Activated CD8-positive, alpha-beta T cell treated with anti-CD3 and anti-CD28 coated beads for 36 hours (primary cell): ENCODE results near the gene OBSCN. TPM values are rescaled to one million over a fixed set of nuclear protein-coding genes. Genes with fewer than 3 reads are reported as not detected.

Experiments
- ATAC-seq: fragments of 200-7000 bp; cut with Tn5 transposase; one replicate; pipeline ENCODE4 v1.10.0; 2021; ENCODE audit warnings: mild to moderate bottlenecking, moderate library complexity
- CTCF ChIA-PET: fragments of 350-600 bp; sonication (Branson Sonifier 250); formaldehyde crosslinking; loops from one replicate; lab custom pipeline; 2021; ENCODE audit warnings: antibody characterized with exemption; lab: Charles Lee
- POLR2A ChIA-PET: fragments of 350-600 bp; sonication (Branson Sonifier 250); formaldehyde crosslinking; loops from one replicate; lab custom pipeline; 2021; ENCODE audit warnings: antibody characterized with exemption; lab: Charles Lee
- DNase-seq: peaks from one replicate; pipeline ENCODE4 v3.0.0-alpha.2; 2020
- H3K27ac Mint-ChIP-seq: one replicate; pipeline ENCODE4 v1.8.0; 2021; ENCODE audit warnings: mild to moderate bottlenecking, mixed read lengths
- H3K27me3 Mint-ChIP-seq: one replicate; pipeline ENCODE4 v1.8.0; 2021; ENCODE audit warnings: mixed read lengths
- H3K36me3 Mint-ChIP-seq: one replicate; pipeline ENCODE4 v1.8.0; 2021; ENCODE audit warnings: low read depth, mixed read lengths
- H3K4me1 Mint-ChIP-seq: one replicate; pipeline ENCODE4 v1.8.0; 2021; ENCODE audit warnings: low read depth, mixed read lengths
- H3K4me3 Mint-ChIP-seq: one replicate; pipeline ENCODE4 v1.8.0; 2021; ENCODE audit warnings: mild to moderate bottlenecking, moderate library complexity, mixed read lengths
- H3K9me3 Mint-ChIP-seq: one replicate; pipeline ENCODE4 v1.8.0; 2021; ENCODE audit warnings: mixed read lengths
- intact Hi-C: fragments of 100-400 bp; cut with micrococcal nuclease; formaldehyde crosslinking; loops from one replicate; pipeline ENCODE4 v1.10.0; 2022
- total RNA-seq, 2 experiments: library from RNA; stranded (reverse); gene quantifications; one replicate each; pipeline ENCODE4 v1.2.3, GENCODE V29; 2021
- TF ChIP-seq, protein P1 (sequence below): fragments of 200-600 bp; IDR thresholded peaks from one replicate; pipeline ENCODE4 v1.8.0; 2022; ENCODE audit warnings: antibody characterized with exemption, mild to moderate bottlenecking

The OBSCN gene
- total RNA-seq, 2 experiments from 2014 or later = 21.6 to 23.7 TPM

DNA sequence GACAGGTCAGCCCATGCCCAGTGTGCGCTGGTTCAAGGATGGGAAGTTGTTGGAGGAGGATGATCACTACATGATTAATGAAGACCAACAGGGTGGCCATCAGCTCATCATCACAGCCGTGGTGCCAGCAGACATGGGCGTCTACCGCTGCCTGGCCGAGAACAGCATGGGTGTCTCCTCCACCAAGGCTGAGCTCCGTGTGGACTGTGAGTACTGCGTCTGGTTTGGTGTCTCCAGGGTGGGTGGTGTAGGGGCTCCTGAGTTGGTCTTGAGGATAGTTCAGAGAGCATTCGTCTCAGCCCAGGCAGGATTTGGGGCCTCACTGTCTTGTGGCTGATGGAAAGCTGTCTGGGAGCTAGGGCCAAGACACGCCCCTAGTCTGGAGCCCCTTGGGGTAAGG is 115.6 kb downstream of the OBSCN start:
- ChIA-PET CTCF (no interaction called here), POLR2A (no interaction called here)
- H3K27me3 Mint-ChIP-seq = no peaks in the 10 kb centered on the region
- intact Hi-C loops = no loop called here
- H3K27ac Mint-ChIP-seq = no peak overlapping the region
- no peaks in the 10 kb centered on the region for H3K4me1 Mint-ChIP-seq
- H3K4me3 Mint-ChIP-seq = no peak overlapping the region
- H3K9me3 Mint-ChIP-seq = peaks cover 5% of the 10 kb centered on the region
- ATAC-seq (no peak), DNase-seq (no peak)
- peaks cover 18% of the 10 kb centered on the region for H3K36me3 Mint-ChIP-seq
- TF ChIP-seq, protein P1, sequence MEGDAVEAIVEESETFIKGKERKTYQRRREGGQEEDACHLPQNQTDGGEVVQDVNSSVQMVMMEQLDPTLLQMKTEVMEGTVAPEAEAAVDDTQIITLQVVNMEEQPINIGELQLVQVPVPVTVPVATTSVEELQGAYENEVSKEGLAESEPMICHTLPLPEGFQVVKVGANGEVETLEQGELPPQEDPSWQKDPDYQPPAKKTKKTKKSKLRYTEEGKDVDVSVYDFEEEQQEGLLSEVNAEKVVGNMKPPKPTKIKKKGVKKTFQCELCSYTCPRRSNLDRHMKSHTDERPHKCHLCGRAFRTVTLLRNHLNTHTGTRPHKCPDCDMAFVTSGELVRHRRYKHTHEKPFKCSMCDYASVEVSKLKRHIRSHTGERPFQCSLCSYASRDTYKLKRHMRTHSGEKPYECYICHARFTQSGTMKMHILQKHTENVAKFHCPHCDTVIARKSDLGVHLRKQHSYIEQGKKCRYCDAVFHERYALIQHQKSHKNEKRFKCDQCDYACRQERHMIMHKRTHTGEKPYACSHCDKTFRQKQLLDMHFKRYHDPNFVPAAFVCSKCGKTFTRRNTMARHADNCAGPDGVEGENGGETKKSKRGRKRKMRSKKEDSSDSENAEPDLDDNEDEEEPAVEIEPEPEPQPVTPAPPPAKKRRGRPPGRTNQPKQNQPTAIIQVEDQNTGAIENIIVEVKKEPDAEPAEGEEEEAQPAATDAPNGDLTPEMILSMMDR = no peak

DNA sequence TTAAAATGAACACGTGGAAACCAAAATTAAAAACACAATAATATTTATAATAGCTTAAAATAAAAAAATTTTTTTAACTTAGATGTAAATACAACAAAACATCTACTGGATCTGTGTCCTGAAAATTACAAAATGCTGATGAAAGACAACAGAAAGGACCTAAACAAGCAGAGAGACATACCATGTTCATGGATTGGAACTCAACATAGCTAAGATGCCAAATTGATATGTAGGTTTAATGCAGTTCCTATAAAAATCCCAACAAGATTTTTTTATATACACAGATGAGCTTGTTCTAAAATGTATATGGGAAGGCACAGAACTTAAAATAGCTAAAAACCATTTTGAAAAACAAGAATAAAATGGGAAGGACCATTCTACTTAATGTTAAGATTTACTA is 117.4 kb downstream of the OBSCN start:
- no peak for DNase-seq
- ChIA-PET POLR2A (no interaction called here), CTCF (interaction anchor here (0.6 kb wide), 2 partner anchors 826 to 868 kb away, joined by 3 read pairs; no protein-coding TSS in a partner anchor)
- Mint-ChIP-seq H3K4me3 (no peak overlapping the region), H3K9me3 (peaks cover 5% of the 10 kb centered on the region), H3K27me3 (no peaks in the 10 kb centered on the region), H3K36me3 (peaks cover 18% of the 10 kb centered on the region), H3K4me1 (no peaks in the 10 kb centered on the region), H3K27ac (no peak overlapping the region)
- intact Hi-C loops = no loop called here
- TF ChIP-seq, protein P1 = no peak
- ATAC-seq = no peak

DNA sequence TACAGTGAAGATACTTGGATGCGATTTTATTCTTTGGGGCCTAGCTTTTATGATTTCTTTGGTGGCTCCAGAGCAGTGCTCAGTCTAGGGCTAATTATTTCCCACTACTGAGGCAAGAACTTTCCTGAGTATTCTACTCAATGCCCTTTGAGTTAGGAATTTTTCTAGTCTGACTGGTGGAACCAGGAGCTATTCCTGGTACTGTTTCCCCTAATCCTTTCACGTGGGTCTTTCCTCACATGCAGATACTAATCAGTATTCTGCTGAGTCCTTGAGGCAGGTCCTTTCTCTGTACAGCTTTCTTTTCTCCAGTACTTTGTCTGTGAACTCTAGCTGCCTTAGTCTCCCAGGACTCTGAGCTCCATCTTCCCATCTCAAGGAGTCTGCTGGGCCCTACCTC is 122.0 kb downstream of the OBSCN start:
- intact Hi-C loops = no loop called here
- ATAC-seq (no peak), DNase-seq (no peak)
- H3K27me3 Mint-ChIP-seq = no peaks in the 10 kb centered on the region
- no peak overlapping the region for H3K27ac Mint-ChIP-seq
- peaks cover 5% of the 10 kb centered on the region for H3K9me3 Mint-ChIP-seq
- POLR2A ChIA-PET = no interaction called here
- no peak overlapping the region for H3K4me3 Mint-ChIP-seq
- TF ChIP-seq, protein P1 = no peak
- CTCF ChIA-PET = interaction anchor here (0.8 kb wide), 1 partner anchor 135 kb away, joined by 3 read pairs; no protein-coding TSS in a partner anchor
- H3K36me3 Mint-ChIP-seq = peaks cover 8% of the 10 kb centered on the region
- no peaks in the 10 kb centered on the region for H3K4me1 Mint-ChIP-seq

DNA sequence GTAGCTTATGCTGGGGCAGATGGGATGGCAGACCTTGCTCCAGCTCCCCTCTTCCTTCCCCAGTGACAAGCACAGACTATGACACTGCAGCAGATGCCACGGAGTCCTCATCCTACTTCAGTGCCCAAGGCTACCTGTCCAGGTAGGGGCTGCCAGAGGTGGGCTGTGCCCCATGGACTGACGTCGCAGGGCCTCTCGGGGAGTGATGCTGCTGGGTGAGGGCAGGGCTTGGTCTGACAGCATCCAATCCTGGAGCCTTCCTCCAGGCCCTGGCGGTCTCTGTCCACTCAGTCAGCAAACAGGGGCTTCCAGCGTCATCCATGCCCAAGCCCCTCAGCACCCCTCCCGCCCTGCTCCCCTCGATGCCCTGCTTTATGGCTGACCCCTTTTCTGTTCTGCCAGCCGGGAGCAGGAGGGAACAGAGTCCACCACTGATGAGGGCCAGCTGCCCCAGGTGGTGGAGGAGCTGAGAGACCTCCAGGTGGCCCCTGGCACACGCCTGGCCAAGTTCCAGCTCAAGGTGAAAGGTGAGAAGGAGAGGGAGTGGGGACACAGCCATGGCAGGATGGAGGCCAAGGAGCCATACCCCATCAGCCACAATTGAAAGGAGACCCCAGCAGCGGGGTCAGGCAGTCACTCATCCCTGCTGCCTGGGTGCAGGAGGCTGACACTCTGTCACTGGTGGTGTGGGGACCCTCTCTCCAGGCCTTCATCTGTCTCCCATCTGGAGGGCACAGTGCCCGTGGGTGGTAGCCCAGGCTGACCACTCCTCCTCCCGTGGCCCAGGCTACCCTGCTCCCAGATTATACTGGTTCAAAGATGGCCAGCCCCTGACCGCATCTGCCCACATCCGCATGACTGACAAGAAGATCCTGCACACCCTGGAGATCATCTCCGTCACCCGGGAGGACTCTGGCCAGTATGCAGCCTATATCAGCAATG is 125.2 kb downstream of the OBSCN start:
- no peak overlapping the region for H3K4me3 Mint-ChIP-seq
- POLR2A ChIA-PET = no interaction called here
- no peaks in the 10 kb centered on the region for H3K27me3 Mint-ChIP-seq
- intact Hi-C loops = no loop called here
- CTCF ChIA-PET = no interaction called here
- ATAC-seq (no peak), DNase-seq (no peak)
- H3K36me3 Mint-ChIP-seq = no peaks in the 10 kb centered on the region
- no peaks in the 10 kb centered on the region for H3K9me3 Mint-ChIP-seq
- H3K4me1 Mint-ChIP-seq = no peaks in the 10 kb centered on the region
- TF ChIP-seq, protein P1 = no peak
- no peak overlapping the region for H3K27ac Mint-ChIP-seq

DNA sequence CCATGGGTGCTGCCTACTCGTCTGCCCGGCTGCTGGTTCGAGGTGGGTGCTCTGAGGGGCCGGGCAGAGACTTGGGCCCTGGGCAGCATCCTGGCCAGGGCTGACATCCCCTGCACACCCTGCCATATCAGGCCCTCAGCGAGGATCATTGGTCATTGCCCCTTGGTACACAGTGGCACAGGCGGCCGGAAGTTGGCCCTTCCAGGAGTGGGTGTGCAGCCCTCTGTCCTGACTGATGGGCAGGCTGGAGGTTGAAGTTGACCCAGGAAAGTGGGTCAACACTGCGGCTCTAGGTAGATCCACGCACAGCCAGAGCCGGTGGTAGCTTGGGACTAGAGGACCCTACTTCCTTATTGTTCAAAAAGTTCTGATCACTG is 125.9 kb downstream of the OBSCN start:
- POLR2A ChIA-PET = no interaction called here
- no peaks in the 10 kb centered on the region for H3K36me3 Mint-ChIP-seq
- no peak for DNase-seq
- no peak for ATAC-seq
- intact Hi-C loops = no loop called here
- no peaks in the 10 kb centered on the region for H3K9me3 Mint-ChIP-seq
- no peak overlapping the region for H3K27ac Mint-ChIP-seq
- CTCF ChIA-PET = no interaction called here
- TF ChIP-seq, protein P1 = no peak
- no peak overlapping the region for H3K4me3 Mint-ChIP-seq
- H3K27me3 Mint-ChIP-seq = no peaks in the 10 kb centered on the region
- no peaks in the 10 kb centered on the region for H3K4me1 Mint-ChIP-seq
